HG03521 (cell line): ENCODE measurements around the gene TMEM8B.

ENCODE experiments used
- ATAC-seq: cut with Tn5 transposase; IDR thresholded peaks from one replicate; pipeline ENCODE4 v1.9.1; 2021; ENCODE audit warnings: mild to moderate bottlenecking, moderate library complexity; ENCODE audit not compliant: unreplicated experiment

TMEM8B gene

GRCh38 chr9:35829084-35829763, at the start of gene TMEM8B:
TSS of gene TMEM8B (plus strand) at chr9:35829228. CDS start at chr9:35829448, 220 bp downstream.
- peak; percentile 78 for ATAC-seq

- no peak for ATAC-seq
Measured at GRCh38 chr9:35781066-35781465, 48.0 kb upstream of the TMEM8B start.

GRCh38 chr9:35783418-35783817, 45.6 kb upstream of the TMEM8B start:
- ATAC-seq = no peak

GRCh38 chr9:35789541-35789940, 39.5 kb upstream of the TMEM8B start:
- no peak for ATAC-seq

GRCh38 chr9:35790025-35790384, 39.0 kb upstream of the TMEM8B start:
- ATAC-seq = no peak

GRCh38 chr9:35790385-35791296, 38.4 kb upstream of the TMEM8B start:
- no peak for ATAC-seq

- no peak for ATAC-seq
Measured at GRCh38 chr9:35791297-35791921, 37.6 kb upstream of the TMEM8B start, which contains the start of gene NPR2. TSS of gene NPR2 (plus strand) at chr9:35791591. CDS start at chr9:35792409, 818 bp downstream.

GRCh38 chr9:35792024-35792813, 36.8 kb upstream of the TMEM8B start:
- no peak for ATAC-seq

GRCh38 chr9:35792826-35793225, 36.2 kb upstream of the TMEM8B start:
- ATAC-seq = no peak

- no peak for ATAC-seq
Measured at GRCh38 chr9:35793461-35793860, 35.6 kb upstream of the TMEM8B start.

- ATAC-seq = no peak
Measured at GRCh38 chr9:35795695-35796094, 33.3 kb upstream of the TMEM8B start.

- no peak for ATAC-seq
Measured at GRCh38 chr9:35797311-35798109, 31.5 kb upstream of the TMEM8B start.

GRCh38 chr9:35798658-35799374, 30.2 kb upstream of the TMEM8B start:
- ATAC-seq = no peak

GRCh38 chr9:35800530-35800929, 28.5 kb upstream of the TMEM8B start:
- no peak for ATAC-seq

- ATAC-seq = no peak
Measured at GRCh38 chr9:35801328-35802128, 27.5 kb upstream of the TMEM8B start.

- no peak for ATAC-seq
Measured at GRCh38 chr9:35806101-35806500, 22.9 kb upstream of the TMEM8B start.

GRCh38 chr9:35808433-35808832, 20.6 kb upstream of the TMEM8B start:
- ATAC-seq = no peak

GRCh38 chr9:35810122-35810521, 18.9 kb upstream of the TMEM8B start:
- no peak for ATAC-seq
